Hindlimb muscle (tissue), 1 donor: ENCODE results near the gene PUS1. TPM values are rescaled to one million over a fixed set of nuclear protein-coding genes. Genes with fewer than 3 reads are reported as not detected.

ENCODE experiments used
- DNase-seq: peaks from one replicate; pipeline ENCODE4 v3.0.0-alpha.2; 2013
- polyA plus RNA-seq: library from polyadenylated mRNA; unstranded; fragments of 120-200 nt; gene quantifications from one replicate; pipeline ENCODE4 v1.2.1, GENCODE V29; 2013; ENCODE audit not compliant: insufficient read length

The PUS1 gene
- polyA plus RNA-seq, 1 donor: 14.1 TPM

DNA sequence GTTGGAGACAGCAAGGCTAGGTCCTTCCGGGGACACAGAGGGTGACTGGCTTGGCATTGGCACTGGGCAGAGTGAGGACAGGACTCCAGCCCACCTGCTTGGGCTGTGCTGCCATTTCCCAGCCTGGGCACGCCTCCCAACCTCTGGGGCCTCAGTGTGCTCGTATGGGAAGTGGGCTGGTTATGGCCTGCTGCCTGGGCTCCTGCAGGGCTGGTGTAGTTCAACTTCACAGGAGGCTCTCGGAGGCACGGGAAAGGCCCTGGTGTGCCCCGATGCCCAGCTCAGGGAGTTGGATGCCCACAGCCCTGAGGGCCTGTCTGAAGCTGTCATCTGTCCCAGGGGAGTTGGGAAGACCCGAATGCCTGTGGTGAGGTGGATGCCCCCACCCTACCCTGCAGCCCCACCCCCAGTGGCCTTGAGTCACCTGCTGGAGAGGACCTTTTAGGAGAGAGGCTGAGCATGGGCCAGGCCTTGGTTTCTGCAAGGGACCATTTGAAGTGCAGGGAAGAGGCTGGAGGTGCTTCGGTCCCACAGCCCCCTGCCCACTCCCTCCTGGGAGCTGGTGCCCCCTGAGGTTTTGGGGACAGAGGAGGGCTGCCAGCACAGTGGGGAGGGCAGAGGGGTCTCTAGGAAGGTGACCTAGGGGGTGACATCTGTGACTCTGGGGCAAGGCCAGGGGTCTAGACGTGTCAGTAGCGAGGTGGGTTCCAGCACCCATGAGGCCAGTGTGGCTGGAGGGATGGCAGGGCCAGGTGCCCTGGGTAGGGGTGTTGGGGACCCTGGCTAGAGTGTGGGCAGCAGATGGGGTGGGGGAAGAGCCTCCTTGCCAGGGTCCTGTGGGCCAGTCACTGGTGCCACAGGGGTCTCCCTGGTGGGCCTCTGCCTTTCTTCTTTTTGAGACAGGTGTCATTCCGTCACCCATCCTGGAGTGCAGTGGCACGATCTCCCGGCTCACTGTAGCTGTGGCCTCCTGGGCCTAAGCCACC, 25.5 kb upstream of the PUS1 start:
- no peak for DNase-seq

GRCh38 chr12:131904346-131904745, 24.7 kb upstream of the PUS1 start:
- DNase-seq: no peak

DNA sequence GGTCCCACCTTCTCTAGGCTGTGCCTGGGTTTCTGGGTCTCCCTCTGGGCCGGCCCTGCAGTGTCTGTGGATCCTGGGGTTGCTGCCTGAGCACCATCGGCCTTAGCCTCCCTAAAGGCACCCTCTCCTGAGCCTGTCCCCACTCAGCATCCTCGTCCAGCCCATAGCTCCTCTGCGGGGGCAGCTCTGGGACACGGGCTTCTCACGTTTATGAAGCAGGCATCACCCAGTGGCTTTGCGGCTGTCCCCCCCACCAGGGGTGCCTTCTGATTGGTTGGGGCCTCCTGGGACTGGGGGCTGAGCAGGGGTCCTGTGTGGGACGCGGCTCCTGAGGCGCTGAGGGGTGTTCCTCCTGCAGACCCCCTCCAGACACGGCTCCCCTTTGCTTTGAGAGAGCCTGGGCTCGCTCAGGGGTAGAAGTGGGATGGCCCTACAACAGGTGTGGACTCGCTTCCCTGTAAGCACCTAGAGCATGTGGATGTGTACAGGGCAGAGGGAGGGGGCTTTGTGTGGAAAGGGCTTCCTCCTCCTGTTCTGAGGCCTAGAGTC, 23.9 kb upstream of the PUS1 start:
- no peak for DNase-seq

DNA sequence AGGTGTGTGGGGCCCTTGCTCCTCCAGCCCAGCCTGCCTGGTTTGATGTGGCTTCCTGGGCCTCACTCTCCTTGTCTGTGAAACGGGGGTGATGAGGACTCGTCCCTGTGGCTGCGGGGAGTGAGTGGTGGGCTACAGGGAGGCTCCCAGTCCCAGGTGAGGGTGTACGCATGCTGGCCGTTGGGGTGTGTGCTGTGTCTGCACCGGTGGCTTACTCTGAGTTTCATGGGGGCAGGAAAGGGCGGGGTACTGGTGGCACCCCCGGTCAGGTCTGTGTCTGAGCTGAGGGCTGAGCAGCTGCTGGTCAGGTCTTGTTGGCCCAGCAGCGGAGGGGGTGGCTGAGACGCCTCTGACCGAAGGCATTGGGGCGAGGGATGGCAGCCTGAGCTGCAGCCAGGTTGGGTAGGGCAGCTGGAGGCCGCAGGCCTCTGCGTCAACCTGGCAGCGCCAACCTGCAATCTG, 23.4 kb upstream of the PUS1 start:
- DNase-seq: no peak

GRCh38 chr12:131907379-131908091, 21.5 kb upstream of the PUS1 start:
- no peak for DNase-seq

DNA sequence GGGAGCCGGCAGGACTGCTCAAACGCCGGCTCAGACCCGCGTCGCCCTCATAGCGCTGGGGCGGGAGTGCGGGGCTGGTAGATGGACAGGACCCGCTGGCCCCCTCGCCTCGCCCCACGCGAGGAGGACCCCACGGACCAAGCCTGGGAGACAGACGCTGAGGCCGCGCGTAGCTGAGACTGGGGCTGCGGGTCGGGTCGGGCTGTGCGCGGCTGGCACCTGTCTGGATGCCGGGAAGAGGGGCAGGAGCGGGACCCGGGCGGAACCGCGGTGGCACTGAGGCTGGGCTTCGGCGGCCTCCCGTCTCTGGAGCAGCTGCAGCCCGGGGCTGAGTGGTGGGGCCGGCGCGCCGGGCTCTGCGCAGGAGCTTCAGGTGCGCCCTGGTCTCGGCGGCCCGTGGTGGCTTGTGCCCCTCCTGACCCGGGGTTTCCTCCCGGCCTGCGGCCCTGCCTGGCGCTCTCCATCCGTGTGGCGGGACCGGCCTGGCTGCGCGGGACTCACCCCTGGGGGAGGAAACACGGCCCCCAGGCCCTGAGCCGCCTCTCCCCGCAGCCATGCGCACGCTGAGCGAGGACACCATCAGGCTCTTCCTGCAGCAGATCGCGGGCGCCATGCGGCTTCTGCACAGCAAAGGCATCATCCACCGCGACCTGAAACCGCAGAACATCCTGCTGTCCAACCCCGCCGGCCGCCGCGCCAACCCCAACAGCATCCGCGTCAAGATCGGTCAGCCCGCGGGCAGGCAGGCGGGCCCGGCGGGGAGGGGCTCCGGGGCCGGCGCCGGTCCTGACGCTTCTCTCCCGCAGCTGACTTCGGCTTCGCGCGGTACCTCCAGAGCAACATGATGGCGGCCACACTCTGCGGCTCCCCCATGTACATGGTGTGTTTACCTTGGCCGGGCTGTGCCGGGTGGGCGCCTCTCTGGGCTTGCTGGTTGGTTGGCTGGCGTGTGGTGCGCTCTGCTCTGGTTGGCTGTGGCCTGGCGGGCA, 20.7 kb upstream of the PUS1 start:
- DNase-seq: no peak

GRCh38 chr12:131909081-131909751, 19.9 kb upstream of the PUS1 start:
- no peak for DNase-seq

DNA sequence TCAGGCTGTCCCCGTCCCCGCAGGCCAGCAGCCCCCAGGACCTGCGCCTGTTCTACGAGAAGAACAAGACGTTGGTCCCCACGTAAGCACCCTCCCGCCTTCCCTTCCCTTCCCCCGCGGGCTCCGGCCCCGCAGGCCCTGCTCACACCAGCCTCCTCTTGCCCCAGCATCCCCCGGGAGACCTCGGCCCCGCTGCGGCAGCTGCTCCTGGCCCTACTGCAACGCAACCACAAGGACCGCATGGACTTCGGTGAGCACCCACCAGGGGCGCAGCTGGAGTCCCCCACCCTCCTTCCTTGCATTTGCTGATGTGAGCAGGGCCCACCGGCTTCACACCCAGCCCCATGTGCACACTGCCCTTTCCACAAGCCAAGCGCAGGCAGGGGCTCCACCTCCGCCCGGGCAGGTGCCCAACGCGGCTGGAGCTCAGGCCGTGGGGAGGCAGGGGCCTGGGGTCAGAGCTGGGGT, 19.3 kb upstream of the PUS1 start:
- no peak for DNase-seq

- DNase-seq: no peak
Observed at GRCh38 chr12:131910302-131911027, 18.6 kb upstream of the PUS1 start.

GRCh38 chr12:131911028-131911650, 17.9 kb upstream of the PUS1 start:
- no peak for DNase-seq

- no peak for DNase-seq
Observed at GRCh38 chr12:131911851-131912477, 17.1 kb upstream of the PUS1 start.

- no peak for DNase-seq
Observed at GRCh38 chr12:131912518-131913274, 16.4 kb upstream of the PUS1 start.

- DNase-seq: no peak
Observed at GRCh38 chr12:131913666-131914065, 15.4 kb upstream of the PUS1 start.

- no peak for DNase-seq
Observed at GRCh38 chr12:131914179-131914702, 14.8 kb upstream of the PUS1 start.

- DNase-seq: no peak
Observed at GRCh38 chr12:131915000-131915689, 13.9 kb upstream of the PUS1 start.

GRCh38 chr12:131915823-131916222, 13.3 kb upstream of the PUS1 start:
- DNase-seq: no peak

DNA sequence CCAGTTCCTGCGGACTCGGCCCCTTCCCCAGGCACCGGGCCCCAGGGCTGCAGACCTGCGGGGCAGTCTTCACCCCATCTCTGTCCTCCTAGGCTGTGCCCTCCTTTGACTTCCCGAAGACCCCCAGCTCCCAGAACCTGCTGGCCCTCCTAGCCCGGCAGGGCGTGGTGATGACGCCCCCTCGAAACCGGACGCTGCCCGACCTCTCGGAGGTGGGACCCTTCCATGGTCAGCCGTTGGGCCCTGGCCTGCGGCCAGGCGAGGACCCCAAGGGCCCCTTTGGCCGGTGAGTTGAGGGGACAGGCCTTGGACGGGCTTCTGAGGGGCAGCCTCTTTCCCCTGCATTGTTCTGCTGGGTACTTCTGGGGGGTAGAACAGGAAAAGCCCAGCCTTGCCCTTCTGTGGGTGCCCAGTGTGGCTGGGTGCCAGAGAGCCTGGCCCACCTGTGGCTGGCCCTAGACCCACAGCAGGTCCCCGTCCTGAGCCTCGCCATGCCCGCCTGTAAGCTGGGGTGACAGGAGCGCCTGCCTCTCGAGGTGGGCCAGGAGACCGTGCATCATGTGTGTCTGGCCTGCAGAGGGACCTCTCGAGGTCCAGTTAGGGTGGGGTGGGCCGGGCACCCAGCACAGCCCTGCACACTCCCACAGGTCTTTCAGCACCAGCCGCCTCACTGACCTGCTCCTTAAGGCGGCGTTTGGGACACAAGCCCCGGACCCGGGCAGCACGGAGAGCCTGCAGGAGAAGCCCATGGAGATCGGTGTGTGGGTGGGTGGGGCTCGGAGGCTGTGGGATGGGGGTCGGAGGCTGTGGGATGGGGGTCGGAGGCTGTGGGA, 12.6 kb upstream of the PUS1 start:
- DNase-seq: no peak
